Prostate gland (tissue), 2 donors: ENCODE results near the gene CPSF4L. TPM values are rescaled to one million over a fixed set of nuclear protein-coding genes. Genes with fewer than 3 reads are reported as not detected.

ENCODE experiments used
- DNase-seq: peaks from one replicate; pipeline ENCODE4 v3.0.0-alpha.2; 2019; ENCODE audit warnings: low spot score
- H3K27ac ChIP-seq, 2 donors: fragments of 200-600 bp; sonication (generic); 2 replicates each; pipeline ENCODE4 v1.5.1; 2017 to 2019
- H3K27me3 ChIP-seq: fragments of 200-600 bp; sonication (generic); replicated peaks from 2 replicates; pipeline ENCODE4 v1.5.1; 2019; ENCODE audit not compliant: insufficient read depth
- H3K36me3 ChIP-seq, 2 donors: fragments of 200-600 bp; sonication (generic); 1 replicate in 1 of 2; 2 replicates in 1 of 2; pipeline versions ENCODE4 v1.5.1 to v1.8.1; 2017 to 2019
- H3K4me1 ChIP-seq: fragments of 200-600 bp; sonication (generic); replicated peaks from 2 replicates; pipeline ENCODE4 v1.5.1; 2019
- H3K4me3 ChIP-seq, 2 donors: fragments of 200-600 bp; sonication (generic); 2 replicates each; pipeline ENCODE4 v1.5.1; 2017 to 2019
- H3K9me3 ChIP-seq: fragments of 200-600 bp; sonication (generic); 2 replicates; pipeline ENCODE4 v1.5.1; 2017
- POLR2A ChIP-seq: fragments of 450-650 bp; IDR thresholded peaks from one replicate; pipeline ENCODE4 v1.6.1; 2016; ENCODE audit warnings: antibody characterized with exemption, mild to moderate bottlenecking
- POLR2AphosphoS5 ChIP-seq: sonication (generic); formaldehyde crosslinking; IDR thresholded peaks from one replicate; pipeline ENCODE4 v1.6.1; 2017; ENCODE audit warnings: antibody characterized with exemption
- WGBS: methylation state at CpG from one replicate; pipeline ENCODE4 v1.1.5; 2018; 5-methylcytosine and 5-hydroxymethylcytosine counted together
- intact Hi-C: fragments of 100-400 bp; cut with DNase I; formaldehyde crosslinking; loops from one replicate; pipeline ENCODE4 v1.14.2; 2022
- total RNA-seq, 2 donors: library from RNA; depleted of rRNA; stranded (reverse); fragments of >200 nt; gene quantifications; one replicate each; pipeline ENCODE4 v1.1.0, GENCODE V29; 2016
- TF ChIP-seq, protein P1 (sequence below), 4 experiments: fragments of 200-600 bp in 2 of 4; fragments of 450-650 bp in 2 of 4; sonication (generic) in 2 of 4; IDR thresholded peaks; 1 replicate in 3 of 4; 2 replicates in 1 of 4; pipeline ENCODE4 v1.5.1; 2016 to 2019; ENCODE audit warnings: antibody characterized with exemption in 4 of 4, mild to moderate bottlenecking in 2 of 4, moderate library complexity in 2 of 4

The CPSF4L gene
- total RNA-seq, 2 donors from 2014 or later: not detected

- no peaks in the 10 kb centered on the region for H3K4me1 ChIP-seq
- no peaks in the 10 kb centered on the region for H3K9me3 ChIP-seq
- H3K4me3 ChIP-seq: no peak overlapping the region
- H3K27me3 ChIP-seq: no peaks in the 10 kb centered on the region
- peaks cover 0 to 4% of the 10 kb centered on the region in 2 donors for H3K36me3 ChIP-seq
- intact Hi-C loops: no loop called here
- WGBS: 80% methylated on average over 16 of the region's 16 CpGs
- no peak for DNase-seq
- H3K27ac ChIP-seq: no peak overlapping the region
- TF ChIP-seq POLR2A: no peak
Observed at GRCh38 chr17:73208139-73208827, 53.4 kb downstream of the CPSF4L start.

DNA sequence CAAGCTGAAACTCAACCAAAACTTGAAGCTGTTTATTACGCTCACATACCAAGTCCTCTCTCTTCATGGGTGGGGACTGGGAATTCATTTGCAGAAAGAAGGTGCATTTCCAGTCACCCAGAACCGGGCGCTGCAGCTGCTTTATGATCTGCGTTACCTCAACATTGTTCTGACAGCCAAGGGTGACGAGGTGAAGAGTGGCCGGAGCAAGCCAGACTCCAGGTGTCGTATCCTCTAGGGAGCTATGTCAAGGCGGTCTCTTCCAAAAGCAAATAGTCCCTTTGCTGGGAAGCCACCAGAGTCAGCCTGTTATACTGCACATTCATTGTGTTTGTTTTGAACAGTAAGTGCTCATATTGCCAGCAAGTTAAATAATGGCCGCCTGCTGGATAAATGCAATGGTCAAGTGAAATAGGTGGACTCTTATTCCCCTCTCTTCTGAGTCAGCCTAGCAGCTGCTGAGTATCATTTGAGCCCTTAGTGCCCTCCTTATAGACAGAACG lies 56.2 kb downstream of the CPSF4L start:
- intact Hi-C loops: no loop called here
- DNase-seq: peak; percentile 35

GRCh38 chr17:73203788-73204479 lies 57.7 kb downstream of the CPSF4L start:
- H3K4me1 ChIP-seq: no peaks in the 10 kb centered on the region
- 57% methylated on average over 10 of the region's 10 CpGs for WGBS
- peaks cover 16 to 21% of the 10 kb centered on the region in 2 donors for H3K36me3 ChIP-seq
- no peak overlapping the region for H3K4me3 ChIP-seq
- TF ChIP-seq, protein P1, sequence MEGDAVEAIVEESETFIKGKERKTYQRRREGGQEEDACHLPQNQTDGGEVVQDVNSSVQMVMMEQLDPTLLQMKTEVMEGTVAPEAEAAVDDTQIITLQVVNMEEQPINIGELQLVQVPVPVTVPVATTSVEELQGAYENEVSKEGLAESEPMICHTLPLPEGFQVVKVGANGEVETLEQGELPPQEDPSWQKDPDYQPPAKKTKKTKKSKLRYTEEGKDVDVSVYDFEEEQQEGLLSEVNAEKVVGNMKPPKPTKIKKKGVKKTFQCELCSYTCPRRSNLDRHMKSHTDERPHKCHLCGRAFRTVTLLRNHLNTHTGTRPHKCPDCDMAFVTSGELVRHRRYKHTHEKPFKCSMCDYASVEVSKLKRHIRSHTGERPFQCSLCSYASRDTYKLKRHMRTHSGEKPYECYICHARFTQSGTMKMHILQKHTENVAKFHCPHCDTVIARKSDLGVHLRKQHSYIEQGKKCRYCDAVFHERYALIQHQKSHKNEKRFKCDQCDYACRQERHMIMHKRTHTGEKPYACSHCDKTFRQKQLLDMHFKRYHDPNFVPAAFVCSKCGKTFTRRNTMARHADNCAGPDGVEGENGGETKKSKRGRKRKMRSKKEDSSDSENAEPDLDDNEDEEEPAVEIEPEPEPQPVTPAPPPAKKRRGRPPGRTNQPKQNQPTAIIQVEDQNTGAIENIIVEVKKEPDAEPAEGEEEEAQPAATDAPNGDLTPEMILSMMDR (IDR thresholded peaks at IDR 0.05): no peak
- TF ChIP-seq POLR2AphosphoS5 (no peak), POLR2A (no peak)
- no peaks in the 10 kb centered on the region for H3K9me3 ChIP-seq
- intact Hi-C loops: no loop called here
- no peaks in the 10 kb centered on the region for H3K27me3 ChIP-seq
- peak overlapping the region in 1 of 2 donors; percentile 2 for H3K27ac ChIP-seq
- no peak for DNase-seq

More for the DNA sequence above, 56.2 kb downstream of the CPSF4L start:
- Histone ChIP-seq H3K27me3 (no peaks in the 10 kb centered on the region), H3K4me3 (no peak overlapping the region), H3K36me3 (peaks cover 10 to 11% of the 10 kb centered on the region in 2 donors), H3K27ac (peak overlapping the region in 1 of 2 donors; percentile 54), H3K9me3 (no peaks in the 10 kb centered on the region), H3K4me1 (no peaks in the 10 kb centered on the region)
- 47% methylated on average over 10 of the region's 10 CpGs for WGBS
- TF ChIP-seq POLR2A: no peak
- TF ChIP-seq, protein P1 (IDR thresholded peaks at IDR 0.05): peak in 1 of 4 experiments; percentile 12
- peak; percentile 46 for TF ChIP-seq POLR2AphosphoS5

DNA sequence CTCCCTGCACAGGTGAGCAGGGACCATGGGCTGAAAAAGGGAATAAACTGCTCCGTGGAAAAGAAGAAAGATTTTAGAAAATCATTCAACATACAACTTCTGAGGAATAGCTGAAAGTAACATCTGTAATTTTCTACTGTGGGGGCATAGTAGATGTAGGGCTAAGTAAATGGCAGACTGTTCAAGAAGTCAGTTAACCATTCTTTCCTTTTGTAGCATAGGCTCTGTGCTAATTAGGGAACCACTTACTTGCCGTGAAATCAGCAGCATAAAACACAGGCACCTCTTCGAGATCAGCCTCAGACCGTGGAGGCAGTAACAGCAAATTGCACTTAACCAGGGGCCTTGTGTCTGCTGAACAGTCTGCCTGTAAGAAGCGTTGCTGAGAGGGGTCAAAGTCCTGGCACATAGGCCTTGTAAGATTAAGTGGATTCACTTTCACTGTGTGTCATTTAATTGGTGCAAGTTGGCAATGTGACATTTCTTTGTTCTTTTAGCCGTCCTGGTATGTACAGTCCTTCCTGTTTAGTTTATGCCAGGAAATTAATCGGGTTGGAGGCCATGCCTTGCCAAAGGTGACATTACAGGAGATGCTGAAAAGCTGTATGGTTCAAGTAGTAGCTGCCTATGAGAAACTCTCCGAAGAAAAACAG lies 58.4 kb downstream of the CPSF4L start:
- WGBS: 17% methylated on average over 8 of the region's 8 CpGs
- no peak overlapping the region for H3K27ac ChIP-seq
- TF ChIP-seq, protein P1 (IDR thresholded peaks at IDR 0.05): no peak
- no peak for TF ChIP-seq POLR2A
- TF ChIP-seq POLR2AphosphoS5: peak; percentile 73
- H3K9me3 ChIP-seq: no peaks in the 10 kb centered on the region
- DNase-seq: peak; percentile 54
- H3K4me1 ChIP-seq: no peaks in the 10 kb centered on the region
- intact Hi-C loops: no loop called here
- H3K36me3 ChIP-seq: peaks cover 12 to 21% of the 10 kb centered on the region in 2 donors
- no peaks in the 10 kb centered on the region for H3K27me3 ChIP-seq
- no peak overlapping the region for H3K4me3 ChIP-seq
